Dermis lymphatic vessel endothelial cell (primary cell): ENCODE results near the gene ZMYND10. TPM values are rescaled to one million over a fixed set of nuclear protein-coding genes. Genes with fewer than 3 reads are reported as not detected.

Source experiments
- total RNA-seq: library from RNA; depleted of rRNA; stranded (reverse); fragments of >200 nt; gene quantifications from 2 replicates; pipeline ENCODE4 v1.2.1, GENCODE V29; 2014

ZMYND10 gene
- under 0.01 and 0.11 TPM in 2 replicates for total RNA-seq

DNA sequence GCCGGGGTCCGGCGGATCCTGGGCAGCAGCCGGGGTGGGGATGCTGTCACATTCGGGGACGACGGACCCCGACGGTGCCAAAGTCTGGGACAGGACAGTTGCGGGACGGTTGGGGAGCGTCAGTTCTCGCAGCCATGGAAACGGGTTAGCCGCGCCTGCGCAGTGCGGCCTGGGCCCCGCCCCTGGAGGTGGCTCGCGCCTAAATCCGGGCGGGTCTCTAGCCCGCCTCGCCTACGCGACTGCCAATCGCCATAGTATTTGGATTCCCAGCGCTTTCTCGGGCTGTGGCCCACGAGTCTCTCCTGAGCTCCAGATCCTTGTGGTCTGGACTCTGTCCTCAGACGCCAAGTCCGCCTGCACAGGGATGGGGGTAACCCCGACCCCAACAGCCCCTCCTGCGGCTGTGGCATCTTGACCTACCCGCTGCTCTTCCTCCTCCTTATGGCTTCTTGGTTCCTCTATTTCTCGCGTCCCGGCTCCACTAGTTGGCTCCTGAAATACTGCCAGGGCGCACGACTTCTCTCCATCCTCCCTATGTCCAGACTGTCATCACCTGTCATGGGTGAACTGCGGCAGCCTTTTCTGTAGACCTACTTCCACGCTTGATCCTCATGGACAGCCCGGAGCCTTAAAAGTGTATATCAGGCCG is at the start of gene ZMYND10:
ZMYND10 (minus strand) TSS at position 147 of the 649 bp plus-strand sequence. CDS start 153 bp downstream, outside the sequence.

DNA sequence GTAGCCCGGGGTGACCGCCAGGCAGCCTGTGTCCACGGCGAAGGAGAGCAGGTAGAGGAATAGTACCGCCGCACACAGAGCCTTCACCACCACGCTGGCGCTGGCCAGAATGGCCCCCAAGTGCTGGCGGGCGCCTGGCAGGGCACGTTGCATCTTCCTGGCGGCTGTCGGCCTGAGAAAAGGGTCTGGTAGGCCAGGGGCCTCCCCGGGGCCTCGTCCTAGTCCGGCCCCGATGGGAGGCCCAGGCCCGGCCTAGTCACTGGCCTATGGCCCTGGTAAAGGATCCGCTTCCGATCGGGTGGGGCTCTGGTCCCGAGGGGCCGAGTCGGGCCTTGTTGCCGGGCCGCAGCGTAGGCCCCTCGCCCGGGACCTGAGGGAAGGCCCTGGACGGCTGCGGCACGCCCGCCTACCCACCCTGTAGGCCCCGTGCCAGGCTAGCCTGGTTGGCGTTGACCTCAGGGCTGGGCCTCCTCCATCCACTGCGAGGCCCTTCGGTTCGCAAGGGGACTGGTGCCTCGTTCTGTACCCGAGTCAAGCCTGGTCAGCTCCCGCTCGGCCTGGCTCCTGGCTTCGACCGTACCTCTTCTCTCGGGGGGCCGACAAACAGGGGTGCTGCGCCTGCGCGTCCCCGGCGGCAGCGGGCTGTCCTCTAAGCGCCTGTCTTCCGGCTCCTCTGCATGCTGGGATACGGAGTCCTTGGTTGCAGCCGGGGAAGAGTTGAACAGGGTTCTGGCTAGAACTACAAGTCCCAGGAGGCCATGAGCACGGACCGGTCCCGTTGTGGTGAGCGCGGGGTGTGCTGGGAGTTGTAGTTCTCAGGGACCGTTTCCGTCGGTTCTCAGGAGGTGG is 13.6 kb upstream of the ZMYND10 start, which contains the start of gene TMEM115:
TMEM115 (minus strand) TSS at position 611 of the 849 bp plus-strand sequence; CDS start at position 153, 458 bp downstream.

DNA sequence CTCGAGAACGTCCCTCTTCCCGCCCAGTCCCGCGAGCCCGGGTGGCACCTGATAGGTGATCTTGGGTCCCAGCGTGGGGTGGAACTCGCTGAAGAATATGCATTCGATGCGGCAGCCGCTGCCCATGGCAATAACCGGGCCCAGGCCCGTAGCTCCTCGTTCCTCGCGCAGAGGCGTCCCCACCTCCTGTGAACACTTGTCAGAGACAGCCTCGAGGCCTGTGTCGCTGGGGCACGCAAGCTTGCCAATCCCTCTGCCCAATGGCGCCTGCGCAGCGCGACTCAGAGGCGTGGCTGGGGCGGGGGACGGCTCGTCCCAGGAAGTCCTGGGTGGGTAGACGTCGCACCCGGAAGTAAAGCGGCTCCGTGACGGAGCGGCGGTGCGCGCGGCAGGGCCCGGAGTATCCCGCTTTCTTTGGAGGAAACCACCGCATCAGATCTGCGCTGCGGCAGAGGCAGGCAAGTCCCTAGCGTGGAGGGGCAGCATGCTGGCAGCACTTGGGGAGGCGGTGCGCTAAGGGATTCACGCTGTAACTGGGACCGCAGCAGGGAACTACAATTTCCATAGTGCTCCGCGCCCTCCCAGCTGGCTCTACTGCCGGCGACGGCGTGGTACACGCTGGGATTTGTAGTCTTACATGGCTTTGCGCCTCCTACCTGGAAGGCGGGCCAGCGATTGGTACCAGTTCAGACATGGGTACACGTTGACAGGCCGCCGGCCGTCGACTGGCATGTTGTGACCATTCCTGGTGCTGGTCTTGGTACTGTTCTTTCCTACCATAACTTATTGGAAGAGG is 5.2 kb upstream of the ZMYND10 start, which contains the start of the genes CYB561D2 and NPRL2:
CYB561D2 (plus strand) TSS at position 336 of the 796 bp plus-strand sequence. CDS start 572 bp downstream, outside the sequence.
NPRL2 (minus strand) TSS at position 249 of the 796 bp plus-strand sequence; CDS start at position 126, 123 bp downstream.

DNA sequence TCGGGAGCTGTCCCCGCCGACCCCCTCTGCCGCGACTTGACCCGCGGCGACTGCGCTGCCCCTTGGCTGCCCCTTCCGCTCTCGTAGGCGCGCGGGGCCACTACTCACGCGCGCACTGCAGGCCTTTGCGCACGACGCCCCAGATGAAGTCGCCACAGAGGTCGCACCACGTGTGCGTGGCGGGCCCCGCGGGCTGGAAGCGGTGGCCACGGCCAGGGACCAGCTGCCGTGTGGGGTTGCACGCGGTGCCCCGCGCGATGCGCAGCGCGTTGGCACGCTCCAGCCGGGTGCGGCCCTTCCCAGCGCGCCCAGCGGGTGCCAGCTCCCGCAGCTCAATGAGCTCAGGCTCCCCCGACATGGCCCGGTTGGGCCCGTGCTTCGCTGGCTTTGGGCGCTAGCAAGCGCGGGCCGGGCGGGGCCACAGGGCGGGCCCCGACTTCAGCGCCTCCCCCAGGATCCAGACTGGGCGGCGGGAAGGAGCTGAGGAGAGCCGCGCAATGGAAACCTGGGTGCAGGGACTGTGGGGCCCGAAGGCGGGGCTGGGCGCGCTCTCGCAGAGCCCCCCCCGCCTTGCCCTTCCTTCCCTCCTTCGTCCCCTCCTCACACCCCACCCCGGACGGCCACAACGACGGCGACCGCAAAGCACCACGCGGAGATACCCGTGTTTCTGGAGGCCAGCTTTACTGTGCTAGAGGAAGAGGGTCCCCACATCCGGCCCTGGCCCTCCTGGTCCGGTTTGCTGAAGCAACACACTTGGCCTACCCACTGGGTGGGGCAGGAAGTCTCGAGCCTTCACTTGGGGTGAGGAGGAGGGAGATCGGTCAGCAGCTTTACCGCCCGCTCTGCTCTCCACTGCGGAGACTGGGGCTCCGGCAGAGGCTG is 4.8 kb downstream of the ZMYND10 start, which contains the start of gene RASSF1:
RASSF1 (minus strand) TSS at position 389 of the 882 bp plus-strand sequence; CDS start at position 358, 31 bp downstream.

DNA sequence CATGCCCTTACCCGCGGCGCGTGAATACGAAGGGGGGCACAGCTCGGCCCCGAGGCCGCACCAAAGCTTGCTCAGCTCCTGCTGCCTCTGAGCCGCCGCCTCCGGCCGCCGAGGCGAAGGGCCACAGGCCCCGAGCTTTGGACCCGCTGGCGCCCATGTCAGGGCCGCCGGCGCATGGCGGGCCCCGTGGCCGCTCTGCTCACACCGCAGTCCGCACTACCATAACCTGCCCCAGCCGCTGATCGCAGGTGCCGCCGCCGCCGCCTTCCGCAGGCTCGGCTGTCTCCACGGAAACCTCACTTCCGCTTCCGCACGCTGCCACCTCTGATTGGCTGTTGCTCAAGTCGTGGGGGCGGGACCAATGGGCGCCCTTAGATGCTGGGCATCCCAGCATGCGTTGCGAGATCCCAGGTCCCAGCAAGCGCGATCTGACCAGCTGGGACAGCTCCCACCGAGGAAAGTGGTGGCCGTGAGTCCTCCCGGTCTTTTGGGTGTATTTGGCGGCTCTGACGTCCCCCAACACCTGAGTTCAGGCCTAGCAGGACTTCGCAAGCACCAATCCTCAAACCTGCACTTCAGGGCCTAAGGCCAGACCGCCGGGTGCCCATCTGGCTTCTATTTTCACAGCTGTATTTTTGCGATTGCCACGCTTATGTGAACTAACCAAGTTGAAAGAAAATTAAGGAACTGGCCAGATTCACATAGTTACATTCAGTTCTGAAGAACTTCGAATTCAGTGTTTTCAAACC is 17.4 kb downstream of the ZMYND10 start, which contains the start of gene TUSC2:
TUSC2 (minus strand) TSS at position 281 of the 749 bp plus-strand sequence; CDS start at position 157, 124 bp downstream.

DNA sequence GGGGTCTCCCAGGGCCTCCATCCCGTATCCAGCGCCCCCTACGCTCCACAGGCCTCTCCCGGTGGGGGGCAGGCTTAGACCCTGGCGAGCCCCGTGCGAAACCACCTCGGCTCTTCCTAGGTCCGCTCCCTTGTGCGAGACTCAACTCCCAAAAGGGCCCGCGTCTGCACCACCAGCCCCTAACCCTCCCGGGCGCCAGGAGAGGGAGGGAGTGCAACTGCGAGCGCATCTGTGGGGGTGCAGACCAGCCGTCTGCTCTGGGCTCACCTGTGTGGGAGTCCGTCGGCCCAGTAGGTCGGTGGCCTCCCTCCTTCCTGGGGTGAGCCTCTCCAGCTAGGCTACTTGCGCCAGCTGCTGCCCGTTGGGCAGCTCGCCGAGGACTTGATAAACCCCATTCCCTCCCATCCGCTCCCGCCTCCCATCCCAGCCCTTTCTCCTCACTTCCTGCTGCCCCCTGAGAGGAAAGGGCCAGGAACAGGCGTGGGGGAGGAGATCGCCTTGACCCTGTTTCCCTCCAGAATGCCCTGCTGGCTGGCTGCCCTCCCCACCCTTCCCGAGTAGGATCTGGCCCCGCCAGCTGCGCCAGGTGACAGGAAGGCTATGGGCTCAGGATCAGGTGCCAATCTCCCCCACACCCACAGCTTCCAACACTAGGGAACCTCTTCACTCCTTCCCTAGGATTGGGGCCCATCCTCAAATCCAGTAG is 23.0 kb downstream of the ZMYND10 start, which contains the start of gene HYAL2:
HYAL2 (minus strand) TSS at position 360 of the 706 bp plus-strand sequence. CDS start 2,256 bp downstream, outside the sequence.

DNA sequence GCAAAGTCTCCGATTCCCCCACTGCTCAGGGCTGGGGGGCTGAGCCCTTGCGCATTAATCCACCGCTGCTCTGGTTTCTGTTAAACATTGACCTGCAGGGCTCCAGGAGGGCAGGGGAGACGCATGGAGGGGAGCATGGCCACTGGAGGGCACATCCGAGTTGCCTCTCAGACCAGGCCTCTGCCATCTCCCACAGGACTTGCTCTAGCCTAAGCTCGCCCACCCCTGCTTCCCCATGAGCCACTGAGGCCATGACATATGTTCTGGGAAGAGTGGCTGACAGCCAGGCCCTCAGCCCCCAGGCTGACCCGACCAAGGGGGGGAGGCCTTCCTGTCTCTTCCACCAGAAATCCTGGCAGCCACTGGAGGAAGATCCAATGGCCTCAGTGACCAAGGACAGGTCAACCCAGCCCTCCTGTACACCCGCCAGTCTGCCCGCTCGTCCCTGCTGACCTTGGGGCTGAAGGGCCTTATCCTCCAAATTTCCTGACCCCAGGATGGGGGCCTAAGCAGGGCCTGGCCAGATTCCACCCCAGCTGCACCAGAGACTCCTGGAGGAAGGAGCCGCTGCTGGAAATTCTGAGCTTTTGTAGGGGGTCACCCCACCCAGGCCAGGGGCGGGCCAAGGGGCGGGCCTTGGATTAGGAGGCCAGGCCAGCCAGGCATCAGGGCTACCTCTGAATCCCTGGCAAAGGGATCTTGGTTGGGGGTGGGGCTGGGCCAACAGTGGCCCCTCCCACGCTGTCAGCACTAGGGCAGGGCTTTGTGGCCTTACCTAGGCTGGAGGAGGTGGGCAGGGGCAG is 42.3 kb downstream of the ZMYND10 start, which contains the start of gene HYAL1:
HYAL1 (minus strand) TSS at position 562 of the 803 bp plus-strand sequence. CDS start 618 bp downstream, outside the sequence.

DNA sequence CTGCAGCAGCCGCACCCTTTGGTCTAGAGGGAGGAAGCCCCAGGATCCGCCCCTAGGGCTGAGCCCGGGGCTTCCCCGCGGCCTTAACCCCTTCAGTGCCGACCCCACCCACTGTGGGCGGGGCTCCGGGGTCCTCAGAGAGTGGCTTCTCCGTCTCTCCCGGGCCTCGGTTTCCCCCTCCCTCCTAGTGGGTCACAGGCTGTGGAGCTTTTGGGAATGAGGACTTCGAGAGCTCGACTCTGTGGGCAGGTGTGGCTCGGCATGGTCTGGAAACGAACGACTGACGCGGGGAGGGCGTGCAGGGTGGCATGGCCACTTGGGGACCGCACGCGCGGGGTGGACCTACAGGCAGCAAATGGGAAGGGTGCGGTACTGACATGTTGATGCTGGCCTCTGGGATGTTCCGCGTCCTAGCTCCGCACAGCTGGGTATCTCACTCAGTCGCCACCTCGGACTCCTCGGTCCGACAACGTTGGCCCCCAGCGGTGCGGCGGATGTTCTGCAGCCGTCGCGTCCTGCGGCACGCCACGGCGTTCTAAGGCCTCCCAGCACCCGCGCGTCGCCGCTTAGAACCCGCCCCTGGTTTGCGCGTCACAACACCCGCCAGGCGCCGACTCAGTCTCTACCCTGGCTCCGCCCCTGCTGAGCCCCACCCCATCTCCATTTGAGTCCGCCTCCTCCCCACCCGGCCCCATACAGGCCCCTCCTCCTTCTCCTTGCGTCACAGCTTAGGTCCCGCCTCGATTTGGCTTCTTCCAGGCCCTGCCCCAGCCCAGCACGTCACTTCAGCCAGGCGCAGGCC is 46.5 kb downstream of the ZMYND10 start, which contains the start of the genes HYAL3 and NAA80:
HYAL3 (minus strand) TSS at position 570 of the 802 bp plus-strand sequence. CDS start 3,803 bp downstream, outside the sequence.
NAA80 (minus strand) TSS at position 570 of the 802 bp plus-strand sequence. CDS start 1,942 bp downstream, outside the sequence.

DNA sequence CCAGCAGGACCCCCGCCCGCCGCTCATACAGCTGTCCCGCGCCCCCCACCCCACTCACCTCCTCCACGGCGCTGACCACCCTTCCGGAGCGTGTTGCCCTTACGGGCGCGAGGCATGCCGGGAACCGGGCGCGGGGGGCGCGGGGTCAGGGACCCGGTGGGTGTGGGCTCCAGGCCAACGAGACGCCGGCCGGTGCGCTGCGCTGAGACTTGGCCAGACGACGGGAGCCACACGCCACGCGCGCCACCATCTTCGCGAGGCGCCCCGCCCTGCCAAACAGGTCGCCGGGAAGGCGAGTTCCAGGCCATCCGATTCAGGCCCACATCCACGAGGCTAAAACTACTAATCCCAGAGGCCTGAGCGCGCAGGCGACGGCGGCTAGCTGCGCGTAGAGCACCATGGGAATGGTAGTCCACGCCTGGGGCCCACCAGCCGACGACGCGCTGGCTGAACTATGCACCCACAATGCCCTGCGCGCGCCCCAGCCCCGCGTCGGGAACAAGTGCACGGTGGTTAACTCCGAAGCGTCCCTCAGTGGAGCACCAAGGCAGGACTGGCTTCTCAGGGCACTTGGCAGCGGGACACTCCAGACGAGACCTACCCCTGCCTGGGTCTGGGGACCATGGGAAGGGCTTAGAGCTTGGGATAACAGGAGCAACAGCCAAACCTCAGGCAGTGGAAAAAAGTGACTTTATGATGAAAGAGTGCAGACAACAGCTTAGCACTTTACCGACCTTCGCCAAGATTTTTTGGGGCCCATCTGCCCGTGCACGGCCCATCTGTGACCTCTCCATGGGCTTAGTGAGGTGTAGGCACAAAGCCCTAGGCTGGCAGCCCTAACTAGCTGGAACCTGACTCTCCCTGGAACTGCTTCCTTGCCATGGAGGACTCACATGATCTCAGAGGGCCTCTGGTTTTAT is 53.1 kb downstream of the ZMYND10 start, which contains the start of gene IFRD2:
IFRD2 (minus strand) TSS at position 271 of the 920 bp plus-strand sequence; CDS start at position 116, 155 bp downstream.

Other genes with a start within 250 kb of the ZMYND10 start
- 13.5 and 14.2 TPM in 2 replicates for gene SEMA3F, start 190.4 kb downstream of the ZMYND10 start, total RNA-seq
- not detected in 2 replicates for gene GNAT1, start 154.1 kb downstream of the ZMYND10 start, total RNA-seq
- gene SLC38A3, start 140.5 kb downstream of the ZMYND10 start, total RNA-seq = under 0.01 and 0.17 TPM in 2 replicates
- 332 and 397 TPM in 2 replicates for gene GNAI2, start 109.5 kb downstream of the ZMYND10 start, total RNA-seq
- 0.54 and 0.86 TPM in 2 replicates for gene SEMA3B, start 76.6 kb downstream of the ZMYND10 start, total RNA-seq
- not detected in 2 replicates for gene LSMEM2, start 66.6 kb downstream of the ZMYND10 start, total RNA-seq
- 78.2 and 93.9 TPM in 2 replicates for gene IFRD2, start 53.3 kb downstream of the ZMYND10 start, total RNA-seq
- gene HYAL3, start 46.3 kb downstream of the ZMYND10 start, total RNA-seq = 15.0 and 19.0 TPM in 2 replicates
- 3.7 and 5.1 TPM in 2 replicates for gene NAA80, start 46.3 kb downstream of the ZMYND10 start, total RNA-seq
- gene HYAL1, start 42.2 kb downstream of the ZMYND10 start, total RNA-seq = 6.4 and 7.6 TPM in 2 replicates
- 413 and 447 TPM in 2 replicates for gene HYAL2, start 23.0 kb downstream of the ZMYND10 start, total RNA-seq
- 20.5 and 23.8 TPM in 2 replicates for gene TUSC2, start 17.5 kb downstream of the ZMYND10 start, total RNA-seq
- 15.3 and 24.7 TPM in 2 replicates for gene RASSF1, start 4.9 kb downstream of the ZMYND10 start, total RNA-seq
- gene NPRL2, start 5.0 kb upstream of the ZMYND10 start, total RNA-seq = 13.2 and 14.1 TPM in 2 replicates
- 13.6 and 17.6 TPM in 2 replicates for gene CYB561D2, start 5.1 kb upstream of the ZMYND10 start, total RNA-seq
- 30.0 and 35.7 TPM in 2 replicates for gene TMEM115, start 13.8 kb upstream of the ZMYND10 start, total RNA-seq
- gene CACNA2D2, start 157.9 kb upstream of the ZMYND10 start, total RNA-seq = under 0.01 TPM in 1 of 2 replicates, not detected in the other
- 1.1 and 1.6 TPM in 2 replicates for gene C3orf18, start 222.0 kb upstream of the ZMYND10 start, total RNA-seq
- 4.5 and 5.0 TPM in 2 replicates for gene HEMK1, start 223.8 kb upstream of the ZMYND10 start, total RNA-seq